Skeletal muscle satellite cell (primary cell): ENCODE results near the gene CHST8.

Source experiments
- H3K27me3 ChIP-seq: 2 replicates; pipeline ENCODE4 v1.7.0; 2013; ENCODE audit warnings: low read length; ENCODE audit not compliant: control insufficient read depth, insufficient read depth
- H3K36me3 ChIP-seq: 2 replicates; pipeline ENCODE4 v1.7.0; 2013; ENCODE audit warnings: mild to moderate bottlenecking, control low read depth, low read length; ENCODE audit not compliant: insufficient read depth
- H3K4me1 ChIP-seq: 2 replicates; pipeline ENCODE4 v1.7.0; 2013; ENCODE audit warnings: low read length; ENCODE audit not compliant: control insufficient read depth, insufficient read depth
- H3K4me2 ChIP-seq: 2 replicates; pipeline ENCODE4 v1.7.0; 2013; ENCODE audit warnings: mild to moderate bottlenecking, low read length
- H3K4me3 ChIP-seq: 2 replicates; pipeline ENCODE4 v1.7.0; 2013; ENCODE audit warnings: low read length
- H3K9ac ChIP-seq: 2 replicates; pipeline ENCODE4 v1.7.0; 2013; ENCODE audit warnings: mild to moderate bottlenecking, low read depth, low read length, moderate library complexity
- H3K9me3 ChIP-seq: replicated peaks from 2 replicates; pipeline ENCODE4 v1.7.0; 2013; ENCODE audit warnings: mild to moderate bottlenecking, control low read depth, low read length

The CHST8 gene

DNA sequence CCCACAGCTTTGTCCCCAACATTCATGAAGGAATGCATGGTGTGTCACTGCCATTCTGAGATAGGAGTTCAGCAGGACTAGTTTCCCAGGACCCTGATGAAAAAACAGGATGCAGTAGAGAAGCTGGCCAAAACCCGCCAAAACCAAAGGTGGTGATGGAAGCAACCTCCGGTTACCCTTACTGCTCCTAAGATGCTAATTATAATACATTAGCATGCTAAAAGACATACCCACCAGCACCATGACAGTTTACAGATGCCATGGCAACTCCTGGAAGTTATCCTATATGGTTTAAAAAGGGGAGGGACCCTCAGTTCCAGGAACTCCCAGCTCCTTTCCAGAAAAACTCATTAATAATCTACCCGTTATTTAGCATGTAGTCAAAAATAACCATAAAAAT lies 115.0 kb downstream of the CHST8 start:
- Histone ChIP-seq H3K9me3 (no peaks in the 10 kb centered on the region), H3K4me3 (no peak overlapping the region), H3K4me1 (no peaks in the 10 kb centered on the region)

DNA sequence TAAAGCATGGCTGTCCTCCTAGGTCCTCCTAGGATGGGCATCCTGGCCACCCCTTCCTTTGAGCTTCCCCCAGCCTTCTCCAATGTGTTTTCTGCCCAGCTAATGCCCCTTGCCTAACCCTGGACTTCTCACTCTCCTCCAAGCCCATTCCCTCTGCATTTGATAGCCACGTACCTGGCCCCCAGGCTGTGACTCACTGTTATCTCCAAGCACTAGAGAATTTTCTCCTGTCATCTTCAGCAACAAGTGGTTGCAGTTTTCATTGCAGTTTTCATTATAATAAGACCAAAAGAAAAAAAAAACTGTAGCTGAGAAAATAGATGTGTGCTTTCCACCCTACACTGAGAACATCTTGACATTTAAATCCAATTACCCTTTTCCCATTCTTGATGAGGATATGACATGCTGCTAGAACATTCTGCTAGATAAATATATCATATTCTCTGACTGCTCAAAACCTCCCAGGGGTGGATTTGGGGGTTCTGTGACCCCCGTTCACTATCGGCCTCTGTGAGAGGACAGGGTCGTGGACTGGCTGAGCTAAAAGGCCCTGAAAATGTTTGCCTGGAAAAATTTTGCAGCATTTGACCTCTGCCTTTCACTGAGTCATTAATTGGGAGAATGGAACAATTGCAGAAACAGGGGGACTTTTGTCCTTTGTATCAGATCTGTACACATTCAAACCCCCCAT lies 116.1 kb downstream of the CHST8 start:
- no peak overlapping the region for H3K4me3 ChIP-seq
- H3K4me2 ChIP-seq: no peak overlapping the region
- no peak overlapping the region for H3K9ac ChIP-seq

More for the DNA sequence above, 115.0 kb downstream of the CHST8 start:
- Histone ChIP-seq H3K27me3 (no peaks in the 10 kb centered on the region), H3K36me3 (no peaks in the 10 kb centered on the region), H3K9ac (no peak overlapping the region), H3K4me2 (no peak overlapping the region)

DNA sequence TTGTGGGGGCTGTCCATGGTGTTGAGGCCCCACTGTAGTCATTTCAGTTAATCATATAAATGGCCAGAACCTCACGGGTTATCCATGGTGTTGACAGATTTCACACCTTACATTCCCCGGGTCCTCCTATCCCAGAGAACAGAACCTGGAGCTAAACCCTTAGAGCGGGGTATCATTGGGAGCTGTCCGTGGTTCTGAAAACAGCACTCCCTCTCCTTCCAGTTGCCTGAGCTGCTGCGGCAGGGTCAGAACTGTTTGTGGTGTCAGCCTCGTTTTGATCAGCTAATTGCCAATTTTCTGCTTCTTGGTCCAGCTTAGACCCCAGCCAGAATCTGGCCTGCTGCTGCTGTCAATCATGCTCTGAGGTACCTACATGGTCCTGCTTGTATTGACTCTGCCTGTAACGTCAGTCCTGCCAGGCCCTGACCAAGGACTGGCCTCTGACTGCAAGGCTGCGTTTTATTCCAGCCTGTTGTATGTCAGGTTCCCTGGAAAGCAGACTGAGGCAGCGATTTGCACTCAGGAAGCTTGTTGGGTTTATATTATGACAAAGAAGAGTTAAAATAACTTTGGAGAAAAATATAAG lies 119.2 kb downstream of the CHST8 start:
- Histone ChIP-seq H3K4me1 (no peaks in the 10 kb centered on the region), H3K9ac (no peak overlapping the region), H3K27me3 (no peaks in the 10 kb centered on the region), H3K9me3 (no peaks in the 10 kb centered on the region), H3K36me3 (no peaks in the 10 kb centered on the region), H3K4me3 (no peak overlapping the region), H3K4me2 (no peak overlapping the region)

More for the DNA sequence above, 116.1 kb downstream of the CHST8 start:
- Histone ChIP-seq H3K27me3 (no peaks in the 10 kb centered on the region), H3K9me3 (no peaks in the 10 kb centered on the region), H3K36me3 (no peaks in the 10 kb centered on the region), H3K4me1 (no peaks in the 10 kb centered on the region)

DNA sequence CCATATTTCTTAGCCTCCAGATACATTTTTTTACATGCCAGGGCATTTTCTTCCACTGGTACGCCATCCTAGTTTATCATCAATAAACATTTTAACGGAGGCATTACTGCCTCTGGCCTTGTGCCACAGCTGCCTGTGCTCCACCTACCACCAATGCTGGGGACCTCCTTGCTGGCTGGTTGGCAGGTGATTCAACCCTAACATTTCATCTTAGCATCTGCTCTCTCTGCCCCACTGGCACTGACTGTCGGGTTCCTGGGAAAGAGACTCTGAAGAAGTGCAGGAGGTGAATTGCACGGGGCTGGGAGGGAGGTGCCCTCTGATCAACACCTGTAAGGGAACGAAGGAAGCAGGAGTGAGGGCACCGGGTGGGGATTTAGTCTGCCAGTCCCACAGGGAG lies 123.5 kb downstream of the CHST8 start:
- Histone ChIP-seq H3K9me3 (no peaks in the 10 kb centered on the region), H3K9ac (no peak overlapping the region), H3K4me1 (no peaks in the 10 kb centered on the region), H3K36me3 (no peaks in the 10 kb centered on the region), H3K4me2 (no peak overlapping the region), H3K4me3 (no peak overlapping the region), H3K27me3 (no peaks in the 10 kb centered on the region)

DNA sequence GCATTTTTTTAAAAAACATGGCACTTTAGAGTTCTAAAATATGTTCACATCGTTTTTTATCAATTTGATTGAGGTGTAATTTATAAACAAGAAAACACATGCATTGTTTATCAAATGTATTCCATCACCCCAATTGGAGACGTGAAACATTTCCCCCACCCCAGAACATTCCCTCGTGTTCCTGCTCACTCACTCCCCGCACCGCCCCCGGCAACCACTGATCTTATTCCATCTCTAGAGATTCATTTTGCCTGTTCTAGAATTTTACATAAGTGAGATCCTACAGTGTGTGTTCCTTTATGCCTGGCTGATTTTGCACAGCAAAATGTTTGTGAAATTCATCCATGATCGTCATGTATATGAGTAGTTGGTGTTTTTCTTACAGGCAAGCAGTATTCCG lies 124.4 kb downstream of the CHST8 start:
- Histone ChIP-seq H3K36me3 (no peaks in the 10 kb centered on the region), H3K4me3 (no peak overlapping the region), H3K27me3 (peaks cover 4% of the 10 kb centered on the region), H3K4me2 (no peak overlapping the region), H3K4me1 (no peaks in the 10 kb centered on the region), H3K9me3 (no peaks in the 10 kb centered on the region), H3K9ac (no peak overlapping the region)

GRCh38 chr19:33747273-33747672 lies 125.5 kb downstream of the CHST8 start:
- Histone ChIP-seq H3K4me1 (no peaks in the 10 kb centered on the region), H3K9me3 (no peaks in the 10 kb centered on the region), H3K36me3 (no peaks in the 10 kb centered on the region), H3K4me3 (no peak overlapping the region), H3K4me2 (no peak overlapping the region), H3K27me3 (peaks cover 15% of the 10 kb centered on the region), H3K9ac (no peak overlapping the region)

GRCh38 chr19:33748231-33748630 lies 126.5 kb downstream of the CHST8 start:
- Histone ChIP-seq H3K36me3 (no peaks in the 10 kb centered on the region), H3K4me1 (no peaks in the 10 kb centered on the region), H3K4me3 (no peak overlapping the region), H3K4me2 (no peak overlapping the region), H3K9ac (no peak overlapping the region), H3K27me3 (peaks cover 24% of the 10 kb centered on the region), H3K9me3 (no peaks in the 10 kb centered on the region)

DNA sequence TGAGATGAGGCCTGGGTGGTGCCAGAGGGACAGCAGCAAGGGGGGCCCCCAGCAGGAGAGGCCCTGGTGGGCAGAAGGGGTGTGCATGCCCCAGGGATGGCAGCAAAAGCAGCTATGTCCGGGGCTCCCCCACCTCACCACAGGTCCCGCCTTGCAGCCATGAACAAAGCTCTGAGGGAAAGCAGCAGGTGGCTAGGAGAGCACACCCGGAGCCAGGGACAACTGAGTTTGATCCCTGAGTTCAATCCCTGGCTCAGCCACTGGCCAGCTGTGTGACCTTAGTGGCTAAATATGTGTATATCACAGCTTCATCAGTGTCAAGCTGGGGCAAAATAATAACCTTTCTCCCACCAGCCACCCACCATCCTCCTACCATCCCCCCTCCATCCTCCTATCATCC lies 127.3 kb downstream of the CHST8 start:
- no peaks in the 10 kb centered on the region for H3K36me3 ChIP-seq
- H3K9ac ChIP-seq: no peak overlapping the region
- no peak overlapping the region for H3K4me3 ChIP-seq
- H3K27me3 ChIP-seq: peaks cover 24% of the 10 kb centered on the region
- no peaks in the 10 kb centered on the region for H3K9me3 ChIP-seq
- H3K4me1 ChIP-seq: no peaks in the 10 kb centered on the region
- H3K4me2 ChIP-seq: no peak overlapping the region

GRCh38 chr19:33749619-33750175 lies 127.9 kb downstream of the CHST8 start:
- Histone ChIP-seq H3K36me3 (no peaks in the 10 kb centered on the region), H3K4me1 (no peaks in the 10 kb centered on the region), H3K27me3 (peaks cover 24% of the 10 kb centered on the region), H3K9me3 (no peaks in the 10 kb centered on the region), H3K9ac (no peak overlapping the region), H3K4me3 (no peak overlapping the region), H3K4me2 (no peak overlapping the region)

DNA sequence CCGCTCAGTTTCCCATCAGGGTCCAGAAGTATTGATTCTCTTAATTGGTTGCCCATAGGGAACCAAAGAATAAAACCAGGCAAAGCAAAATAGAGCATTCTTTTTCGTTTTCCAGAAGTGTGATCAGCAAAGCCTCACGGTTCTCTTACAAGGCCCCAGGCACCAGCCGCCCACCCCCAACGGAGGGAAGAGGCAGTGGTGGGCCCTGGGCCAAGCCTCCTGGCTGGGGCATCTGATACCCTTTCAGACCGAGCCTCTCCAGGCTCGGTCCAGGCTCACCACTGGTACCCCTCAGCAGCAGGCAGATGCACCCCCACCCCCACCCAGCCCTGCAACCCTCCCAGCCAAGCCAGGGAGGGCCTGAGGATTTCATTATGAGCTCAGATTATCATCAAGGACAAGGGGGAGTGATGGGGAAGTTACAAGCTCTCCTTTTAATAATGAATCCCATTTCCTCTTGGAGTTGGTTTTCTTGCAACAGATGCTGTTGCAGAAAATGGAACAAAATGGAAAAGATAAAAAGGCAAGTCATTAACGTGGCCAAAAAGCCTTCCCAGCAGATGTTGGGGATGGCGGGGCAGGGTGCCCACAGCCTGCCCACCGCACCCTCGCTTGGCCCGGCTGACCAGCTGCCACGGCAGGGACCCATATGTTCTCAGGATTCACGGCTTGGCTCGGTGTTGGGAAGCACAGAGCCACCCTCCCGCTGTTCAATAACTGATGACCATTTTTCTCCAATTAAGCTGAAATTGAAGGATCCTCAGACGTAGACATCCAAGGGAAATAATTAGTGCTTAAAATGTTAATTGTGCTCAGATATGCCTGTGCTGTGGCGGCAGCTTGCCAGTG lies 129.1 kb downstream of the CHST8 start:
- Histone ChIP-seq H3K27me3 (peaks cover 30% of the 10 kb centered on the region), H3K9me3 (no peaks in the 10 kb centered on the region), H3K9ac (no peak overlapping the region), H3K4me3 (no peak overlapping the region), H3K4me1 (no peaks in the 10 kb centered on the region), H3K4me2 (no peak overlapping the region), H3K36me3 (no peaks in the 10 kb centered on the region)

GRCh38 chr19:33751436-33751770 lies 129.7 kb downstream of the CHST8 start:
- peaks cover 34% of the 10 kb centered on the region for H3K27me3 ChIP-seq
- no peaks in the 10 kb centered on the region for H3K36me3 ChIP-seq
- H3K4me1 ChIP-seq: no peaks in the 10 kb centered on the region
- no peak overlapping the region for H3K4me3 ChIP-seq
- no peaks in the 10 kb centered on the region for H3K9me3 ChIP-seq
- H3K9ac ChIP-seq: no peak overlapping the region
- H3K4me2 ChIP-seq: no peak overlapping the region
